Thyroid gland (tissue), 4 donors: ENCODE measurements around the gene EPM2A. TPM values are rescaled to one million over a fixed set of nuclear protein-coding genes. Genes with fewer than 3 reads are reported as not detected.

Source experiments
- DNase-seq, 2 donors: peaks; one replicate each; pipeline ENCODE4 v3.0.0-alpha.2; 2019
- H3K27ac ChIP-seq, 3 donors: fragments of 200-600 bp; sonication (generic); 1 replicate in 2 of 3; 2 replicates in 1 of 3; pipeline ENCODE4 v1.5.1; 2016 to 2019; ENCODE audit warnings: mild to moderate bottlenecking in 1 of 3, moderate library complexity in 1 of 3
- H3K27me3 ChIP-seq: fragments of 200-600 bp; sonication (generic); one replicate; pipeline ENCODE4 v1.5.1; 2019
- H3K36me3 ChIP-seq, 2 donors: fragments of 200-600 bp; sonication (generic); one replicate each; pipeline ENCODE4 v1.5.1; 2016 to 2019
- H3K4me1 ChIP-seq, 2 donors: fragments of 200-600 bp; sonication (generic); one replicate each; pipeline ENCODE4 v1.5.1; 2017 to 2019
- H3K4me3 ChIP-seq, 3 donors: fragments of 200-600 bp; sonication (generic); replicated peaks in 1 of 3; 1 replicate in 2 of 3; 2 replicates in 1 of 3; pipeline ENCODE4 v1.5.1; 2016; ENCODE audit warnings: mild to moderate bottlenecking in 1 of 3
- H3K9me3 ChIP-seq: fragments of 200-600 bp; sonication (generic); one replicate; pipeline ENCODE4 v1.5.1; 2017
- POLR2A ChIP-seq, 2 donors: fragments of 450-650 bp; IDR thresholded peaks; one replicate each; pipeline ENCODE4 v1.6.1; 2017; ENCODE audit warnings: antibody characterized with exemption in 2 of 2, mild to moderate bottlenecking in 2 of 2, moderate library complexity in 1 of 2
- WGBS, 2 donors: methylation state at CpG; one replicate each; pipeline ENCODE4 v1.1.5; 2017; 5-methylcytosine and 5-hydroxymethylcytosine counted together
- intact Hi-C: fragments of 100-400 bp; cut with DNase I; formaldehyde crosslinking; loops from one replicate; pipeline ENCODE4 v1.15.1; 2023
- total RNA-seq, 4 donors: library from RNA; depleted of rRNA; stranded (reverse); fragments of >200 nt; gene quantifications; one replicate each; pipeline ENCODE4 v1.2.3, GENCODE V29; 2016
- TF ChIP-seq, protein P1 (sequence below), 6 experiments: fragments of 200-600 bp in 3 of 6; fragments of 450-650 bp in 3 of 6; sonication (generic) in 3 of 6; IDR thresholded peaks; one replicate each; pipeline ENCODE4 v1.5.1; 2016 to 2019; ENCODE audit warnings: antibody characterized with exemption in 6 of 6, mild to moderate bottlenecking in 2 of 6, inconsistent platforms in 1 of 6, moderate library complexity in 1 of 6

EPM2A gene
- total RNA-seq, 4 donors from 2014 or later = 11.4 to 53.8 (median 15.6) TPM

DNA sequence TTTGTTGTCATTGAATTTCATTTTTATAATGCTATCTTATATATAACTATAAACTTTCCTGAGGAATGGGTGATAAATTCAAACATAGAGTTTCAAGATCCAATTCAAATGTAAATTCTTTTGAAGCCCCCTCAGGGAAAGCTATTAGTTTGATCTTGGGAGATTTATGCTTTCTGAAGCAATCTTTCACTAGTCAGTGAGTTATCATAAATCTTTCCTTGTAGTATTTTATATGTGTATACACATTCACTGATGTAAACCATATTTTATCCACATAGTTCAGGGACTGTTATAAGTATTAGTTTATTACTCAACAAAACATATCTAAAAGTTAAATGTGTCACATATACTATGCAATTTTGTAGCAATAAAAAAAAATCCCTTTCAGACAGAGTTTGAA lies 2.9 kb upstream of the EPM2A start:
- Histone ChIP-seq H3K4me3 (no peak overlapping the region), H3K36me3 (no peaks in the 10 kb centered on the region), H3K4me1 (no peaks in the 10 kb centered on the region), H3K9me3 (no peaks in the 10 kb centered on the region), H3K27me3 (no peaks in the 10 kb centered on the region), H3K27ac (no peak overlapping the region)
- DNase-seq = no peak
- intact Hi-C loops = loop anchor here (5.0 kb wide), 1 partner anchor 79 kb away; no protein-coding TSS in a partner anchor
- TF ChIP-seq, protein P1, sequence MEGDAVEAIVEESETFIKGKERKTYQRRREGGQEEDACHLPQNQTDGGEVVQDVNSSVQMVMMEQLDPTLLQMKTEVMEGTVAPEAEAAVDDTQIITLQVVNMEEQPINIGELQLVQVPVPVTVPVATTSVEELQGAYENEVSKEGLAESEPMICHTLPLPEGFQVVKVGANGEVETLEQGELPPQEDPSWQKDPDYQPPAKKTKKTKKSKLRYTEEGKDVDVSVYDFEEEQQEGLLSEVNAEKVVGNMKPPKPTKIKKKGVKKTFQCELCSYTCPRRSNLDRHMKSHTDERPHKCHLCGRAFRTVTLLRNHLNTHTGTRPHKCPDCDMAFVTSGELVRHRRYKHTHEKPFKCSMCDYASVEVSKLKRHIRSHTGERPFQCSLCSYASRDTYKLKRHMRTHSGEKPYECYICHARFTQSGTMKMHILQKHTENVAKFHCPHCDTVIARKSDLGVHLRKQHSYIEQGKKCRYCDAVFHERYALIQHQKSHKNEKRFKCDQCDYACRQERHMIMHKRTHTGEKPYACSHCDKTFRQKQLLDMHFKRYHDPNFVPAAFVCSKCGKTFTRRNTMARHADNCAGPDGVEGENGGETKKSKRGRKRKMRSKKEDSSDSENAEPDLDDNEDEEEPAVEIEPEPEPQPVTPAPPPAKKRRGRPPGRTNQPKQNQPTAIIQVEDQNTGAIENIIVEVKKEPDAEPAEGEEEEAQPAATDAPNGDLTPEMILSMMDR (IDR thresholded peaks at IDR 0.05) = no peak
- no peak for TF ChIP-seq POLR2A (IDR thresholded peaks at IDR 0.05)

DNA sequence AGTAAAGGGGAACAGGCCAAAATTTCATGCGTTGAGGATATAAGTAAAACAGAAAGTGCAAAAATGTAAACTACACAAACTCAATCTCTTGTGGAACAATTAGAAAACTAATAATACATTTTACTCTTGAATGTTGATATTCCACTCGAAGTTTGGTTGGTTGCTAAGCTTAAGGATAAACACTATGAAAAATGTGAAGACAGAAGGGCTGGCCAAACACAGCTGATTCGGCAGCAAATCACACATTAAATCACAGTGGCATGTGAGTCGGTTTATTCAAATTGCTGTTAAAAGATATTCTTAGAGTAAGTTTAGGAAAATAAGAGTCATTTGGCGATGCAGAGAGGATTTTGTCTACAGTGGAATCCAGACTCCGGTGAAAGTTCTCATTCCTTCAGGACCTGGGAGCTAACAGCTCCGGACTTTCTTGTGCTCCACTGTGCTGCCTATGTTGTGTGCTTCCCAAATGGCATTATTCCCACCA lies 1.4 kb upstream of the EPM2A start:
- Histone ChIP-seq H3K36me3 (no peaks in the 10 kb centered on the region), H3K27me3 (no peaks in the 10 kb centered on the region), H3K4me3 (no peak overlapping the region), H3K4me1 (no peaks in the 10 kb centered on the region), H3K9me3 (no peaks in the 10 kb centered on the region), H3K27ac (peak overlapping the region; percentile 96 to 98 (median 98))
- WGBS, 2 donors = 58 to 66% methylated on average over 7 of the region's 7 CpGs
- TF ChIP-seq POLR2A (IDR thresholded peaks at IDR 0.05) = no peak
- TF ChIP-seq, protein P1 (IDR thresholded peaks at IDR 0.05) = no peak
- DNase-seq = no peak
- intact Hi-C loops = loop anchor here (5.0 kb wide), 1 partner anchor 81 kb away; no protein-coding TSS in a partner anchor

DNA sequence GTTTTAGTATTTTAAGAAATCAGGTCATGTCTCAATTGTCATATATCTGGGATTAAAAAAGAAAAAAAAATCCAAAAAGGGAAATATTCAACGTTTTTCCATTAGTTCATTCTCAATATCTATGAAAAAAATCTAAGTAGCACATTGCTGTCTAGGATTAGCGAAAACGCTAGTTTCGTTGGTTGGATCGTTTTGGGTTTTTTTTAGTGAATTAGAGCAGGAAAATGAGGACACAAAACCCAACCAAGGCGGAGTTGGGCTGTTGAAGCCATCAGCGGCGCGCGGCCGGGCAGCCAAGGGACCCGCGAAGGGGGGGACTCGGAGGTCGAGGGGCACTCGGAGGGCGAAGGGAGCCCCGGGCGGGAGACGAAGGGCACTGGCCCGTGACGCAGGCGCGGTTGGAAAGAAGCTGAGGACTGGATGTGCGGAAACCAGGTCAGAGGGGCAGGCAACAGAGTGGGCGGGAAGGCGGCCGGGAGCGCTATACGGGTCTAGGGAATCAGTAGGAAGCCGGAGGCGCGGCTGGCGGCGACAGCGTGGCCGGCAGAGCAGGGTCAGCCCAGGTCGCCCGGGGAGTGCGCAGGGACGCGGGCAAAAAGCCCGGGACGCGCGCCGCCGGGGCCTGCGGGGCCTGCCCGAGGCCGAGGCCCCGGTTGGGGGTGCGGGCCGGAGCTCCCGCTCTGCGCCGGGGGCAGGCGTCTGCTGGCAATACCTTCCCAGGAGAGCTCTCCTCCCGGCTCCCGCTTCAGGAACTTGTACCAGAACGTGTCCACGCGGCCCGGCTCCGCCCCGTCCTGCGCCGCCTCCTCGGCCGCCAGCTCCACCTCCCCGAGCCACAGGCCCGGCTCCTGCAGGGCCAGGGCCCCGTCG lies 599 bp downstream of the EPM2A start:
- intact Hi-C loops = loop anchor here (5.0 kb wide), 1 partner anchor 83 kb away; no protein-coding TSS in a partner anchor
- Histone ChIP-seq H3K4me1 (no peaks in the 10 kb centered on the region), H3K9me3 (no peaks in the 10 kb centered on the region), H3K27me3 (no peaks in the 10 kb centered on the region), H3K36me3 (no peaks in the 10 kb centered on the region), H3K27ac (peak overlapping the region; percentile 96 to 98 (median 98)), H3K4me3 (peak overlapping the region; percentile 17 to 75 (median 42))
- peak in 1 of 2 donors; percentile 84 for TF ChIP-seq POLR2A (IDR thresholded peaks at IDR 0.05)
- TF ChIP-seq, protein P1 (IDR thresholded peaks at IDR 0.05) = no peak
- peak; percentile 92 to 93 for DNase-seq
- WGBS, 2 donors = 0% methylated on average over 30 to 53 of the region's 74 CpGs

DNA sequence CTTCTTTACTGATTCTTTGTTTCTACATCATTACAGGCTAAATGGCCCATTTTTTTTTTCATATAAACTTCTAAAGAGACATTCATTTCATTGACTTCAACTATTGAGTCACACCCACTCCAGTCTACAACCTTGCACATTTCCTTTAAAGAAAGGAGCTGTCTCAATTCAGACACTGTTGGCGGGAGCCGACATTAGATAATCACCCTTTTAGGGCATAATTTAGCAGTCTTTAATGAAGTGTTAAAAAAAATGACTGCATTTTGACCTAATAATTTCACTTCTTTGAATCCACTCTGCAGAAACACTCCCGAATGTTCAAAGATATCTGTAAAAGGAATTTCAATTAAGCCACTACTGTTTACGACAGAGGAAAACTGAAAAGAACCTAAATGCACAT lies 1.5 kb downstream of the EPM2A start:
- Histone ChIP-seq H3K4me3 (no peak overlapping the region), H3K4me1 (no peaks in the 10 kb centered on the region), H3K27ac (peak overlapping the region in 1 of 3 donors; percentile 98), H3K27me3 (no peaks in the 10 kb centered on the region), H3K36me3 (no peaks in the 10 kb centered on the region), H3K9me3 (no peaks in the 10 kb centered on the region)
- WGBS, 2 donors = 84 to 85% methylated on average over 4 of the region's 4 CpGs
- intact Hi-C loops = no loop called here
- TF ChIP-seq, protein P1 (IDR thresholded peaks at IDR 0.05) = no peak
- no peak for TF ChIP-seq POLR2A (IDR thresholded peaks at IDR 0.05)
- DNase-seq = no peak

DNA sequence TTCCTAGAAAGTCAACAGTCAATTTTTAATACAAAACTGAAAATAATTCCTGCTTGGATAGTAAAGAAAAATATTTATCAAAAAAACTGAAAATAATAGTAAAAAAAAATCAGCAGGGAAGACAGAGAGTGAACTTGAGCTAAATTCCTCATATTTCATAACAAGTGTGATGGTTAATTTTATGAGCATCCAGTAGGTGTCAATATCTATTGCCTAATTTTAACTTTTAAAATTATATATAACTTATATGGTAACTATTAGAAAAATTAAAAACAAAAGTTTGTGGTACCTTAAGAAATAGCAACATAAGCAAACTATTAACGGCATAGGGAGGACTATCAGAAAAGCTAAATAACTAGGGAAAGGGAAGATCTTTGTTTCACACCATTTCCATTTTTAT lies 2.1 kb downstream of the EPM2A start:
- TF ChIP-seq, protein P1 (IDR thresholded peaks at IDR 0.05) = no peak
- no peak for TF ChIP-seq POLR2A (IDR thresholded peaks at IDR 0.05)
- H3K27ac ChIP-seq = no peak overlapping the region
- no peak overlapping the region for H3K4me3 ChIP-seq
- 95 to 100% methylated on average over 1 of the region's 1 CpG for WGBS, 2 donors
- no peaks in the 10 kb centered on the region for H3K4me1 ChIP-seq
- H3K9me3 ChIP-seq = no peaks in the 10 kb centered on the region
- intact Hi-C loops = no loop called here
- no peaks in the 10 kb centered on the region for H3K27me3 ChIP-seq
- no peaks in the 10 kb centered on the region for H3K36me3 ChIP-seq
- no peak for DNase-seq
